BE2C (cell line): ENCODE results near the gene E2F4. TPM values are rescaled to one million over a fixed set of nuclear protein-coding genes. Genes with fewer than 3 reads are reported as not detected.

Experiments used
- DNase-seq: peaks from one replicate; pipeline ENCODE4 v3.0.0-alpha.2; 2020
- H3K27me3 ChIP-seq: fragments of 250-450 bp; sonication (Bioruptor Pico); 2 replicates; pipeline ENCODE4 v1.5.1; 2020; ENCODE audit warnings: mild to moderate bottlenecking
- H3K36me3 ChIP-seq: fragments of 250-450 bp; sonication (Bioruptor Pico); 2 replicates; pipeline ENCODE4 v1.5.1; 2020; ENCODE audit warnings: mild to moderate bottlenecking
- H3K4me1 ChIP-seq: fragments of 250-450 bp; sonication (Bioruptor Pico); 2 replicates; pipeline ENCODE4 v1.5.1; 2020
- H3K4me3 ChIP-seq: 2 replicates; pipeline ENCODE4 v1.5.1; 2011; ENCODE audit warnings: low read depth, low read length
- H3K9me3 ChIP-seq: fragments of 250-450 bp; sonication (Bioruptor Pico); 2 replicates; pipeline ENCODE4 v1.5.1; 2020
- CTCF ChIP-seq: IDR thresholded peaks from 2 replicates; pipeline ENCODE4 v1.5.1; 2012; ENCODE audit warnings: mild to moderate bottlenecking, low read depth, low read length
- polyA plus RNA-seq: library from polyadenylated mRNA; unstranded; fragments of >200 nt; gene quantifications from one replicate; pipeline ENCODE4 v1.2.1, GENCODE V29; 2012; ENCODE audit warnings: low read depth, missing spikeins; ENCODE audit not compliant: insufficient read length, insufficient read depth

The E2F4 gene
- polyA plus RNA-seq: 278 TPM

DNA sequence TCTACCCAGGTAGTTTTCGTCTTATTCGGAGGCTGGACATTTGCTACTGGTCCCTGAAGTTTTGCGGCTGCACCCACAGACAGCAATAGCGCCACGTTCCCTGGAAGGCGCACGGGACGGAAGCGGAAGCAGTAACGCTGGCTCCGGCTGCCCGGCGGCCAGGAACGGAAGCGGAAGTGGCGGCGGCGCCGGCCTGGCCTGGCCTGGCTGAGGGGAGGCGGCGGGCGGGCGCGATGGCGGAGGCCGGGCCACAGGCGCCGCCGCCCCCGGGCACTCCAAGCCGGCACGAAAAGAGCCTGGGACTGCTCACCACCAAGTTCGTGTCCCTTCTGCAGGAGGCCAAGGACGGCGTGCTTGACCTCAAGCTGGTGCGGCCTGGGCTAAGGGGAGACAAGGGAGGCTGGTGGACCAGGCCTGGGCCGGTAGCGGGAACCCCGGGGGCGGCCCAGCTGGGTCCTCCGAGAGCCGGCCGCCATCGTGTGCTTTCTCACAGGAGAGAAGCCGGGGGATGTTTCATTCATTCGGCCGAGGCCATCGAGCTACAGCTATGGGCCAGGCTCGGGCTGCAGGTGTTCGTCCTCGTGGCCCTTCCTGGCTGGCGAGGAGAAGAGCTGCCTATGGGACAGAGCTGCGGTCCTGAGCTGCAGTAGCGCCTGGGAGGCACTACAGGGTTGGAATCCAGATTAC lies at the start of gene E2F4:
Gene E2F4 (plus strand): TSS at position 161 of the 687 bp plus-strand sequence. CDS start 73 bp downstream, at position 234.
- no peak for TF ChIP-seq CTCF
- Histone ChIP-seq H3K4me1 (no peaks in the 10 kb centered on the region), H3K4me3 (peak within 1 kb of the TSS; percentile 100), H3K9me3 (no peaks in the 10 kb centered on the region), H3K36me3 (peaks cover 33% of the 10 kb centered on the region), H3K27me3 (no peaks in the 10 kb centered on the region)
- DNase-seq: peak; percentile 93

DNA sequence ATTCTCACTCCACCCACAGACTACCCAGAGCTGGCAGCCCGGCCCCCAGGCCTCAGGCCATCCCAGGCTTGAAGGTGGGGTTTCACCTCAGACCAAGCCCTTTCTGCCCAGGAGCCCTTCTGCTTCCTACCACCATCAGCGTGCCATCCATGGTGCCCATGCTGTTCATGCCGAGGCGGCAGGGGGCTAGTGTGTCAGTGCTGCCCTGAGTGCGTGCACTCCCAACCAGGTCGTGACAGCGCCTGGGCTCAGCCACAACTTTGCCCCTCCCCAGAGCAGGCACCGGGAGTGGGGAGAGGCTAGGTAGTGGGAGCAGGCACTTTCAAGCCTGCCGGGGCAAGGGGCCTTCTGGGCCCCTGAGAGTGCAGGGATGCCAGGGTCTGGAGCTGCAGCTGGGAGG lies 49.6 kb upstream of the E2F4 start:
- peaks cover 80% of the 10 kb centered on the region for H3K36me3 ChIP-seq

DNA sequence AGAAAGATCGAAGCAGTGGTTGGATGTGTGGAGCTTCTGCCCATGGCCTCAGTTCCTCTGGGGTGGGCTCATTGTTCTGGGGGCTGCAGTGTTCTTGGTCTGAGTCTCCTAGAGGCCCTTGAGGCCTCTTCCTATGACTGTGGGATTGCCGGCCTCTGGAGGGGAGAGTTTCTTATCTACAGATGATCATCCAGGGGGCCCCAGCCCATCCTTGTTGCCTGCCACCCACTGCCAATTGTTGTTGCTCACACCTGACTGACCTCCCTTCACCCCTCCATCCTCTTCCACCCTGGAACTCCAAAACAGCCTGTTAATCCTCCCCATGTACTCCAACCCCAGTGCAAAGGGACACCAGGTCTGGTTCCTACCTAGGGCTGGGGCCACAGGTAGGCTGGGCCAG lies 47.0 kb upstream of the E2F4 start:
- TF ChIP-seq CTCF: no peak
- Histone ChIP-seq H3K36me3 (peaks cover 80% of the 10 kb centered on the region), H3K4me1 (no peaks in the 10 kb centered on the region), H3K9me3 (no peaks in the 10 kb centered on the region), H3K4me3 (no peak overlapping the region), H3K27me3 (no peaks in the 10 kb centered on the region)
- no peak for DNase-seq

More for the DNA sequence above, 49.6 kb upstream of the E2F4 start:
- Histone ChIP-seq H3K9me3 (no peaks in the 10 kb centered on the region), H3K4me3 (no peak overlapping the region), H3K27me3 (no peaks in the 10 kb centered on the region), H3K4me1 (no peaks in the 10 kb centered on the region)
- no peak for DNase-seq
- no peak for TF ChIP-seq CTCF

DNA sequence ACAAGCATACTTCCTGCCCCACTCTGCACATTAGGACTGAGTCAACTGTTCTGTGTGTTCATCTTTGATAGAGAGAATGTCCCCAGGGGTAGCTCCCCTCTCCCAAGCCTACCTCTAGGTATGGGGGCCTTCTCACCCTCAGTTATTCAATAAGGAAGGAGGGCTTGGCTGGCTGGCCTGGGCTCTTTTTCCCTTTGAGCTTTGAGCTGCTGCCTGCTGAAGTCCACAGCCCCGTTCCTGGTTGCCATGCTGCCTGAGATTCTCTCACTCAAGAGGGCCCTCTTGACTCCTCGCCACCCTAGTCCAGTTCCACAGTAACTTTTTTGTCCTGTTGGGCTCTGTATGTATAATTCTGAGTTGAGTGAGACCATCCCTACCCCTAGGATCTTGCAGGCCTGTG lies 46.2 kb upstream of the E2F4 start:
- Histone ChIP-seq H3K9me3 (no peaks in the 10 kb centered on the region), H3K27me3 (no peaks in the 10 kb centered on the region), H3K36me3 (peaks cover 72% of the 10 kb centered on the region), H3K4me3 (no peak overlapping the region), H3K4me1 (no peaks in the 10 kb centered on the region)
- TF ChIP-seq CTCF: no peak
- DNase-seq: no peak

DNA sequence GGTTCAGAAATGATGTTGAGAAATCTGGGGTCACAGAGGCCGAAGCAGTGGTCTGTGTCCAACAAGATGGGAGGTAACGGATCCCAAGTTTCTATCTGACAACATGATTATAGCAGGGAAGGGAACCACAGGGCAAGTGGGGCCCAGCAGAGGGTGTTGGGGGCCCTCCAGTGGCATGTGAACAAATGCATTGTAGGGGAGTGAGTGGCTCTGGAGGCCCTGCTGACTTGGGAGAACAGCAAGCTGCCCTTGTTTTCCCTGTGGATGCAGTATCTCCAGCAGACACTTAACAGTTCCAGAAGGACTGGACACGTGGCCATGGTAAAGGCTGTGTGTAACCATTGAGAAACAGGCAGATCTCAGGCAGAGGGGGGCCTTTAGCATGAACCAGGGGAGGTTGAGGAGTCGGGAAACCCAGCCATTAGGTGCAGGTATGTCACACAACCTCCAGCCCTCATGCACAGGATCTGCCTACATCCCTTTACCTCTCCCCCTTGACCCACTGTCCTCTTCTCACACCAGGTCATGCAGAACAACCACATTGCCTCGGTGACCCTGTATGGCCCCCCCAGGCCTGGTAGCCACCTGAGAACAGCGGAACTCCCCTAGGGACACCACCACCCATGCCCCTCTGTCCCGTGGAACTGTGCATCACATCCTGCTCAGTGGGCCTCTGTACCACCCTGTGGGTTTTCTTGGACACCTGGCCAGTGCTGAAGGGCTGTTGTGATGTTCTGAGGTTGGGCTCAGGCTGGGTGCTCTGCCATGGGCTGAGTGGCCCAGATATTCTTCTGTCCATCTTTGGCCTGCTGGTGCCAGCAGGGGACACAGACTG lies 45.2 kb upstream of the E2F4 start:
- no peak for DNase-seq
- Histone ChIP-seq H3K27me3 (no peaks in the 10 kb centered on the region), H3K4me1 (0 out of 2 replicates have a peak, but pooled peaks cover 2% of the 10 kb centered on the region), H3K4me3 (no peak overlapping the region), H3K9me3 (no peaks in the 10 kb centered on the region), H3K36me3 (peaks cover 62% of the 10 kb centered on the region)
- no peak for TF ChIP-seq CTCF
